Endothelial cell of umbilical vein (primary cell): ENCODE measurements around the gene SH3RF1. TPM values are rescaled to one million over a fixed set of nuclear protein-coding genes. Genes with fewer than 3 reads are reported as not detected.

Source experiments
- BruUV-seq: library from RNA; stranded (reverse); fragments of 400-500 nt; replicated peaks from 2 replicates; lab custom pipeline; 2021; lab: Mats Ljungman, UMichigan
- CTCF ChIA-PET: fragments of 300-600, 350-600 bp; sonication (Branson Sonifier 250); formaldehyde crosslinking; loops from one replicate; lab custom pipeline; 2021; ENCODE audit warnings: antibody characterized with exemption, inconsistent platforms; lab: Charles Lee
- POLR2A ChIA-PET: fragments of 300-600, 350-600 bp; sonication (Branson Sonifier 250); formaldehyde crosslinking; loops from one replicate; lab custom pipeline; 2021; ENCODE audit warnings: antibody characterized with exemption, inconsistent platforms; lab: Charles Lee
- DNase-seq: peaks from one replicate; pipeline ENCODE4 v3.0.0-alpha.2; 2011; ENCODE audit warnings: low read depth, low spot score
- FAIRE-seq: peaks from 2 replicates; lab custom pipeline; 2011; peaks lifted over from hg19 to GRCh38; lab: Jason Lieb, UNC
- H2AFZ ChIP-seq: 2 replicates; pipeline ENCODE4 v1.6.0; 2012; ENCODE audit warnings: low read depth, low read length, control low read depth, inconsistent platforms
- H3K27ac ChIP-seq: 2 replicates; pipeline ENCODE4 v1.5.1; 2011; ENCODE audit warnings: low read depth, mild to moderate bottlenecking, control low read depth, low read length, moderate library complexity; ENCODE audit not compliant: insufficient read depth
- H3K27me3 ChIP-seq, 2 experiments: 2 replicates each; pipeline versions ENCODE4 v1.6.0 to v1.6.1; 2011; ENCODE audit warnings: low read length in 2 of 2, mixed read lengths in 1 of 2; ENCODE audit not compliant: control insufficient read depth in 2 of 2, insufficient read depth in 2 of 2
- H3K36me3 ChIP-seq, 2 experiments: 2 replicates in 1 of 2; 3 replicates in 1 of 2; pipeline ENCODE4 v1.5.1; 2011; ENCODE audit warnings: low read length in 2 of 2, mild to moderate bottlenecking in 1 of 2, moderate library complexity in 1 of 2; ENCODE audit not compliant: control insufficient read depth in 2 of 2, insufficient read depth in 2 of 2; ENCODE audit errors: extremely low read depth in 1 of 2
- H3K4me1 ChIP-seq: 3 replicates; pipeline ENCODE4 v1.5.1; 2011; ENCODE audit warnings: mild to moderate bottlenecking, low read length; ENCODE audit not compliant: control insufficient read depth, insufficient read depth; ENCODE audit errors: extremely low read depth
- H3K4me2 ChIP-seq: 2 replicates; pipeline ENCODE4 v1.6.1; 2011; ENCODE audit warnings: low read length, control low read depth, mixed read lengths; ENCODE audit not compliant: insufficient read depth
- H3K4me3 ChIP-seq, 3 experiments: fragments of 200-600 bp in 1 of 3; sonication (generic), shearing (Covaris generic) in 1 of 3; replicated peaks in 1 of 3; 2 replicates each; pipeline ENCODE4 v1.5.1; 2011 to 2016; ENCODE audit warnings: control low read depth in 3 of 3, low read length in 3 of 3, mild to moderate bottlenecking in 2 of 3, inconsistent platforms in 1 of 3, low read depth in 1 of 3, moderate library complexity in 1 of 3; ENCODE audit not compliant: insufficient read depth in 1 of 3
- H3K79me2 ChIP-seq: 2 replicates; pipeline ENCODE4 v1.6.0; 2012; ENCODE audit warnings: low read length, inconsistent platforms; ENCODE audit not compliant: control insufficient read depth, insufficient read depth
- H3K9ac ChIP-seq: replicated peaks from 2 replicates; pipeline ENCODE3; 2011; ENCODE audit warnings: low read length, control low read depth; ENCODE audit not compliant: insufficient read depth; ENCODE audit errors: extremely low read depth
- H3K9me1 ChIP-seq: replicated peaks from 3 replicates; pipeline ENCODE4 v1.6.0; 2011; ENCODE audit warnings: mild to moderate bottlenecking, low read length; ENCODE audit not compliant: control insufficient read depth, insufficient read depth; ENCODE audit errors: extremely low read depth
- H3K9me3 ChIP-seq: replicated peaks from 2 replicates; pipeline ENCODE4 v1.5.1; 2012; ENCODE audit warnings: low read length, inconsistent platforms; ENCODE audit not compliant: control insufficient read depth, insufficient read depth
- H4K20me1 ChIP-seq: replicated peaks from 2 replicates; pipeline ENCODE3; 2011; ENCODE audit warnings: mild to moderate bottlenecking, low read length; ENCODE audit not compliant: control insufficient read depth, insufficient read depth; ENCODE audit errors: extremely low read depth
- CTCF ChIP-seq, 2 donors: IDR thresholded peaks; 1 replicate in 1 of 2; 2 replicates in 1 of 2; pipeline ENCODE4 v1.5.1; 2011; ENCODE audit warnings: low read length in 2 of 2, mild to moderate bottlenecking in 2 of 2, moderate library complexity in 2 of 2, control low read depth in 1 of 2, inconsistent platforms in 1 of 2, low read depth in 1 of 2; ENCODE audit not compliant: insufficient read depth in 1 of 2; ENCODE audit errors: extremely low read depth in 1 of 2
- EZH2 ChIP-seq: IDR thresholded peaks from 2 replicates; pipeline ENCODE4 v1.6.1; 2012; ENCODE audit warnings: borderline replicate concordance, low read depth, mild to moderate bottlenecking, moderate library complexity, low read length, inconsistent platforms; ENCODE audit not compliant: severe bottlenecking
- FOS ChIP-seq: IDR thresholded peaks from 2 replicates; pipeline ENCODE4 v1.6.1; 2011; ENCODE audit warnings: mild to moderate bottlenecking, low read length, moderate library complexity, borderline replicate concordance; ENCODE audit not compliant: insufficient read depth
- GATA2 ChIP-seq: IDR thresholded peaks from 2 replicates; pipeline ENCODE4 v1.7.0; 2011; ENCODE audit warnings: low read depth, mild to moderate bottlenecking, moderate library complexity, mixed read lengths, low read length; ENCODE audit not compliant: insufficient read length, insufficient read depth
- JUN ChIP-seq: IDR thresholded peaks from 2 replicates; pipeline ENCODE4 v1.6.1; 2011; ENCODE audit warnings: borderline replicate concordance, low read depth; ENCODE audit not compliant: insufficient read length, insufficient read depth
- MAX ChIP-seq: IDR thresholded peaks from 2 replicates; pipeline ENCODE4 v1.6.1; 2011; ENCODE audit not compliant: insufficient read depth, insufficient read length
- MYC ChIP-seq: IDR thresholded peaks from one replicate; pipeline ENCODE4 v1.6.1; 2011; ENCODE audit warnings: mild to moderate bottlenecking, low read depth, low read length
- POLR2A ChIP-seq: IDR thresholded peaks from 2 replicates; pipeline ENCODE4 v1.6.1; 2012; ENCODE audit warnings: low read depth, mild to moderate bottlenecking, control low read depth, low read length
- POLR2AphosphoS5 ChIP-seq: IDR thresholded peaks from 2 replicates; pipeline ENCODE4 v1.6.1; 2012; ENCODE audit warnings: low read depth, mild to moderate bottlenecking, control low read depth, low read length, moderate library complexity; ENCODE audit not compliant: insufficient read depth
- dilution Hi-C: fragments of 300-500 bp; cut with MboI; formaldehyde crosslinking; loops from one replicate; pipeline ENCODE4 v1.15.0; 2019; ENCODE audit warnings: low sequenced_read_pairs; ENCODE audit not compliant: extremely low pct_ligation_motif_present
- intact Hi-C: fragments of 100-400 bp; cut with micrococcal nuclease; formaldehyde crosslinking; loops from one replicate; pipeline ENCODE4 v1.10.0; 2022
- polyA plus RNA-seq, 4 experiments: library from polyadenylated mRNA; depleted of rRNA in 3 of 4; stranded (reverse) in 3 of 4; unstranded in 1 of 4; fragments of >200 nt; gene quantifications; 2 replicates each; pipeline versions ENCODE4 v1.2.1 to v1.2.3, GENCODE V29; 2011 to 2012; ENCODE audit warnings: missing spikeins in 1 of 4
- total RNA-seq: library from RNA; stranded (reverse); gene quantifications from 2 replicates; pipeline ENCODE4 v1.2.3, GENCODE V29; 2021

Gene SH3RF1
- total and polyA plus RNA-seq, 2 donors (not counting 3 experiments of a cell fraction or from before 2014, with no cell fraction given), result 16.2 to 24.9 TPM

GRCh38 chr4:169253113-169253671 is 17.6 kb downstream of the SH3RF1 start:
- Histone ChIP-seq H3K4me3 (no peak overlapping the region), H3K4me2 (peak overlapping the region; percentile 67), H3K27me3 (no peaks in the 10 kb centered on the region), H3K9me3 (no peaks in the 10 kb centered on the region), H3K4me1 (peaks cover 92% of the 10 kb centered on the region), H3K27ac (peak overlapping the region; percentile 75), H3K36me3 (no peaks in the 10 kb centered on the region), H3K9me1 (no peaks in the 10 kb centered on the region), H2AFZ (no peak overlapping the region), H3K79me2 (peaks cover 89% of the 10 kb centered on the region), H3K9ac (peak overlapping the region; percentile 25), H4K20me1 (no peaks in the 10 kb centered on the region)
- FAIRE-seq (no peak), DNase-seq (peak; percentile 42)
- ChIA-PET POLR2A (no interaction called here), CTCF (interaction anchor here (0.8 to 6.3 kb wide), 5 partner anchors 15 to 251 kb away, joined by 3 to 31 read pairs (median 4); partner anchors contain the start of gene SH3RF1)
- BruUV-seq, result no TSS peak
- TF ChIP-seq JUN (no peak), POLR2A (no peak), MYC (no peak), GATA2 (no peak), EZH2 (no peak), POLR2AphosphoS5 (no peak), CTCF (IDR thresholded peaks at IDR 0.05; ENCODE audit: extremely low read depth in 1 of 2, insufficient read depth in 1 of 2, low read depth in 1 of 2, low read length in 2 of 2) (no peak), FOS (no peak), MAX (no peak)
- intact Hi-C loops, result loop anchor here (5.0 kb wide), 1 partner anchor 96 kb away; no protein-coding TSS in a partner anchor
- dilution Hi-C loops, result no loop called here
